ENCODE data around the gene BCL2.

Gene BCL2

DNA sequence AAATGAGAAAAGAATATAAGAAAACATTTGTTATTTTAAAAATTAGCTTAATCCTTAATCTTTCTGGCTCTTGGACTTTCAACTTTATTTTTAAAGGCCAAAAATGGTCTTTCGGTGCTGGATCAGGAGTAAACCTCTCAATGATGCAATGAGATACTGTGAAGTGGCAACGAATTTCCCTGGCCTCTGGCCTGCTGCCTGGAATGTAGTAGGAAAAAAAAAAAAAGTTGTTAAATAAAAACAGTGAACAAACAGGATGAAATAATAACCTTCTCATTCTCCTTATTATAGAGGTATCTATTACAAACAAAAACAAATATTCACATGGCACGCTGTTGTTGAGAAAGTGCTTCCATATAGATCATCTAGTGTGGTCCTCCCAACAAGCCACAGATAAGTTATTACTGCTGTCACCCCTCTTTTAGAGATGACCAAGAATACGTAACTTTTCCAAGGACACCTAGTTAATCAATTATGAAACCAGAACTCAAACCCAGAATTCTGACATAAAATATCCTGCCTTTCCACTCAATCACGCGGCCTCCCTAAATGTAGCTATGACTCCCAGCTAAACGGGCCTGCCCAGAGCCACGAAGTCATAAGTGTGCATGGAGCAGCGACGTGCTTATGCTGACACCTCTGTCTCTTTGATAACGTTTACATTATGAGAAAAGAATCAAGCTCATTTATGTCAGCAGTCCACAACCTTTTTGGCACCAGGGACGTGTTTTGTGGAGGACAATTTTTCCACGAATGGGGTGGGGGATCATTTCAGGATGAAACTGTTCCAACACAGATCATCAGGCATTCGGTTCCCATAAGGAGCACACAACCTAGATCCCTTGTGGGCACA lies 170.9 kb downstream of the BCL2 start:
- no peak for TF ChIP-seq EP300 (IDR thresholded peaks at IDR 0.05; ENCODE audit: borderline replicate concordance)
- no peak for TF ChIP-seq REST (IDR thresholded peaks at IDR 0.05; ENCODE audit: low read depth)
- TF ChIP-seq CEBPB (IDR thresholded peaks at IDR 0.05): no peak
- no peak for TF ChIP-seq YY1 (IDR thresholded peaks at IDR 0.05; ENCODE audit: low read depth)
- no peak for TF ChIP-seq TCF12 (IDR thresholded peaks at IDR 0.05; ENCODE audit: low read depth)
- TF ChIP-seq RAD21 (IDR thresholded peaks at IDR 0.05; ENCODE audit: low read depth): no peak
- no peak for TF ChIP-seq NFIC (IDR thresholded peaks at IDR 0.05)
- no peak for TF ChIP-seq TAF1 (IDR thresholded peaks at IDR 0.05; ENCODE audit: low read depth)
- TF ChIP-seq FOXM1 (IDR thresholded peaks at IDR 0.05; ENCODE audit: borderline replicate concordance, low read depth): no peak
- no peak for TF ChIP-seq MAX (IDR thresholded peaks at IDR 0.05)

DNA sequence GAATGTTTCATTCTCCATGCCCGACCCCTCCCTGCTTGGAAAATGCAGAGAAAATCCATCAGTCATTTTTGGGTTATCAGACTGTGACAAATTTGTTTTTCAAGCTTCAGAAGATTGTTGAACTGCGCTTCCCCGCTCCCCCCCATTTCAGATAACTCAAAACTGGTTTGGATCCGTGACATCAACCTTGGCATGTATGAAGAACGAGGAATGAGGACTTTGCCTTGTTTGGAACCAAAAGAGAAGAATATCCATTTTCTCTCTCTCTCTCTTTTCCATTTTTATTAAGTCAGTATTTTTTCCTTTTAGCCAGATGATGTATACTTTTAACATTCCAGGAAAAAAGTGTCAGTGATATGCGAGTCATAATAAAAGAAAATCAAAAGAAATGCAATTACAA lies 171.6 kb downstream of the BCL2 start:
- TF ChIP-seq TEAD4 (IDR thresholded peaks at IDR 0.05) (no peak), EP300 (IDR thresholded peaks at IDR 0.05; ENCODE audit: borderline replicate concordance) (no peak), FOXM1 (IDR thresholded peaks at IDR 0.05; ENCODE audit: borderline replicate concordance, low read depth) (no peak), CREB1 (IDR thresholded peaks at IDR 0.05; ENCODE audit: low read depth) (no peak), EGR1 (IDR thresholded peaks at IDR 0.05) (no peak), CEBPB (IDR thresholded peaks at IDR 0.05) (no peak)
- TF ChIP-seq, protein P1, sequence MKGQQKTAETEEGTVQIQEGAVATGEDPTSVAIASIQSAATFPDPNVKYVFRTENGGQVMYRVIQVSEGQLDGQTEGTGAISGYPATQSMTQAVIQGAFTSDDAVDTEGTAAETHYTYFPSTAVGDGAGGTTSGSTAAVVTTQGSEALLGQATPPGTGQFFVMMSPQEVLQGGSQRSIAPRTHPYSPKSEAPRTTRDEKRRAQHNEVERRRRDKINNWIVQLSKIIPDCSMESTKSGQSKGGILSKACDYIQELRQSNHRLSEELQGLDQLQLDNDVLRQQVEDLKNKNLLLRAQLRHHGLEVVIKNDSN (IDR thresholded peaks at IDR 0.05): no peak

DNA sequence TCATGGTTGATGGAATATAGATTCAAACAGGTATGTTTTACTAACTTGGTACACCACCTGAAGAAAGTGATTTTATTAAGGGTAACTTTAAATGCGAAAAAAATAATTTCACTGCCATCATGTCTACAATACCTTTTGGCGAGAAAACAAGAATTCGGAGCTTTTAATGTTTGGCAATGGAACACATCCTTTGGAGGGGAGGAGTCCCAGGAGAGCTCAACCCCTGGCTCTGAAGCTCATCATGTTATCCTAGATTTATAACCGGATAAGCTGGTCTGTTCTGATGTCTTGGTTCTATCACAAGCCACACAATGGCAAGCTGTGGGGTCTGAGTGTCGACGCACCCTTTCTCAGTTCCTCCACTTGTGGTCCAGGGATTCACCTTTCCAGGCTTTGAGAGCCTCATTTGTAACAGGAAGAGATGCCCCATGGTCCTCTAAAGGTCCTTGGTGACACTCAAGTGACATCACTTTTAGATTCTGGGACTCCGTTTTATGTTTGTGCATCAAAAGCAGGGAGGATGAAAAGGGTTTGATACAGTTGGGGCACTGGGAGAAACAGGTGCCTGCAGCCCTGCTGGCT lies 172.7 kb downstream of the BCL2 start:
- TF ChIP-seq YY1 (IDR thresholded peaks at IDR 0.05; ENCODE audit: low read depth) (no peak), REST (IDR thresholded peaks at IDR 0.05; ENCODE audit: low read depth) (no peak), CREB1 (IDR thresholded peaks at IDR 0.05; ENCODE audit: low read depth) (no peak), MAX (IDR thresholded peaks at IDR 0.05) (no peak)
- TF ChIP-seq, protein P1 (IDR thresholded peaks at IDR 0.05): no peak

GRCh38 chr18:63145851-63146555 lies 173.6 kb downstream of the BCL2 start:
- TF ChIP-seq FOXM1 (IDR thresholded peaks at IDR 0.05; ENCODE audit: borderline replicate concordance, low read depth) (no peak), TEAD4 (IDR thresholded peaks at IDR 0.05) (no peak), YY1 (IDR thresholded peaks at IDR 0.05; ENCODE audit: low read depth) (no peak), MAX (IDR thresholded peaks at IDR 0.05) (no peak), EP300 (IDR thresholded peaks at IDR 0.05; ENCODE audit: borderline replicate concordance) (no peak)

DNA sequence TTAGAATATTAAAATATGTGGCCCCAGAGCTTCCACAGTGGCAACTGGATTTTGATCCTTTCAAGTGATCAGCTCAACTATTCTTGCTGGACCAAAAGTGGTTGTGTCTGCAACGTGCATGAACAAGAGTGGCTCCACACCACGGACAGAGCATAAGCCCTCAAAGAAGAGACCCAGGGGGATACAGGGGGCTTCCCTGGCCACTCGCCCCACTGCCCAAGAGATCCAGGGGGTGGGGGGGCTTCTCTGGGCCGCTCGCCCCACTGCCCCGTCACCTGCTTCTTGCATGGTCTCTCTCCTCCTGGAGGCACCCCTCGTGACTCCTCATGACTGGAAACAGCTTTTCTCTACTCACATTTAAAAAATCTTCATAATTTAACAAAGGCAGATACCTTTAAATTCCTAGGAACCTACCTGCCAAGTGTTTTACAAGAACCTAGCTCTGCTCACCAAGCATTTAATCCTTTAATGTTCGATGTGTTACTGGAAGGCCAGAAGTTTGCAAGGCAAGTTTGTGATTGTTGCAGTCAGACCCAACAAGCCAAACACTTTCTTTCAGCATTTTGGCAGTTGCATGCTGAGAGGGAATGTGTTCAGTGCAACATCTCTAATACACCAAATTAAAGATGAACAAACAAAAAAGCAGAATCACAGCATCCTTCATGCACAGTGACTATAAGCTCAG lies 174.3 kb downstream of the BCL2 start:
- TF ChIP-seq CREB1 (IDR thresholded peaks at IDR 0.05; ENCODE audit: low read depth): no peak
- no peak for TF ChIP-seq TCF12 (IDR thresholded peaks at IDR 0.05; ENCODE audit: low read depth)
- TF ChIP-seq TAF1 (IDR thresholded peaks at IDR 0.05; ENCODE audit: low read depth): no peak
- TF ChIP-seq REST (IDR thresholded peaks at IDR 0.05; ENCODE audit: low read depth): no peak
- TF ChIP-seq CEBPB (IDR thresholded peaks at IDR 0.05): no peak
- TF ChIP-seq TEAD4 (IDR thresholded peaks at IDR 0.05): no peak
- TF ChIP-seq RAD21 (IDR thresholded peaks at IDR 0.05; ENCODE audit: low read depth): no peak
- TF ChIP-seq MAX (IDR thresholded peaks at IDR 0.05): no peak
- TF ChIP-seq ZBTB7A (IDR thresholded peaks at IDR 0.05; ENCODE audit: low read depth): no peak
- TF ChIP-seq NFIC (IDR thresholded peaks at IDR 0.05): no peak
- no peak for TF ChIP-seq FOXM1 (IDR thresholded peaks at IDR 0.05; ENCODE audit: borderline replicate concordance, low read depth)
- no peak for TF ChIP-seq YY1 (IDR thresholded peaks at IDR 0.05; ENCODE audit: low read depth)
- TF ChIP-seq EP300 (IDR thresholded peaks at IDR 0.05; ENCODE audit: borderline replicate concordance): no peak
- no peak for TF ChIP-seq EGR1 (IDR thresholded peaks at IDR 0.05)
- TF ChIP-seq, protein P1 (IDR thresholded peaks at IDR 0.05): no peak

Data from Ishikawa (cell line).